Stimulated activated CD4-positive, alpha-beta T cell treated with anti-CD3 and anti-CD28 coated beads, Interleukin-4, amount 100 ng/mL, for 48 hours (primary cell): ENCODE data around the gene ALK.

Experiments used
- DNase-seq, 2 donors: peaks; one replicate each; pipeline ENCODE4 v3.0.0-alpha.2; 2020; ENCODE audit warnings: low read depth in 2 of 2

The ALK gene

DNA sequence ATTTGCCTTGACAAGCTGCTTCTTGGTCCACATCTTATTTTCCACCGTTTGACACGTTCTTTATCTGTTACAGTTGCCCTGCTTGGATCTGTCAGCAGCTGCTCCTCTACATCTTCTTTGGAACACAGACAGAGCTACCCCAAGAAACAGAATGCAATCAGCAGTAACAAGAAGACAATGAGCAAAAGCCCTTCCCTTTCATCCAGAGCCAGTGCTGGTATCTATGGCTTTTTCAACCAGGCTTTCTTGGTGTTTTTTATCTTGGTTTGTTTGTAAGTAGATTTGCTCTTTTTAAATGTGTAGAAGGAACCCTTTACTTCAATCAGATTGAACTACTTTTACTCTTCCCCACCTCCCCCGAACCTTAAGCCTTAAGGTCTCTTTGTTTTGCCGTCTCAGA lies 764.3 kb downstream of the ALK start:
- no peak for DNase-seq

DNA sequence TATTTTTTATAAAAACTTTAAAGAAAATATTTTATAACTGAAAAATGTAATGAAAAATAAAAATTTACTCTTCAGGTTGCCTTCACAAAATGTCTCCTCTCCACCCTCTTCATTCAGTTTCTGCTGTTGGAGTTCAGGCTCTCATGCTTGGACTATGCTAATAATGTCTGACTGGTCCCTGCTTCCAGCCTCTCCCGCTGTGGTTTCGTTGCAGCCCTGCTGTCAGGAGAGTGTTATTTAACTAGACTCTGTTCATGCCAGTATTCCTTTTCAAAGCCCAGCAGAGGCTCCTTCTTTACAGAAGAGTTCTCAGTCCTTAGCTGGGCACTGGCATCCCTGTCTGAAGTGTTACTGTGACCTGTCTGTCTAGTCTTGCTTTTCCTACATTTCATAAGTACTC lies 765.8 kb downstream of the ALK start:
- DNase-seq: no peak

DNA sequence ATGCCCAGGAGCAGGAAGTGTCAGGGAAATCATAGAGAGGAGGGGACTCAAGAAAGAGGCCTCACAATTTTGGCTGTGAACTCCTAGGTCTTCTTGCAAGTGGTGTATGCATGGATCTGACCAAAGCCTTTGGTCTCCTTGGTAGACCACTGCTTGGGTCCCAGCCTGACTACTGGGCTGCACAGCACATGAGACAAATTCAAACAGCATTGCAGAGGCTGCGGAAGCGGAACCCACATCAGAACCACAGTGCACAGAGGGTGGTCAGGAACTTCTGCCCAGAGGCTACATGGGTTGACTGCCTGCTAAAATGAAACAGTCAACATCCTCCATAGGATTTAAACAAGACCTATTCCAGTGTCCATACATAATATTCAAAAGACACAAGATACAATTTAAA lies 766.8 kb downstream of the ALK start:
- DNase-seq: no peak

DNA sequence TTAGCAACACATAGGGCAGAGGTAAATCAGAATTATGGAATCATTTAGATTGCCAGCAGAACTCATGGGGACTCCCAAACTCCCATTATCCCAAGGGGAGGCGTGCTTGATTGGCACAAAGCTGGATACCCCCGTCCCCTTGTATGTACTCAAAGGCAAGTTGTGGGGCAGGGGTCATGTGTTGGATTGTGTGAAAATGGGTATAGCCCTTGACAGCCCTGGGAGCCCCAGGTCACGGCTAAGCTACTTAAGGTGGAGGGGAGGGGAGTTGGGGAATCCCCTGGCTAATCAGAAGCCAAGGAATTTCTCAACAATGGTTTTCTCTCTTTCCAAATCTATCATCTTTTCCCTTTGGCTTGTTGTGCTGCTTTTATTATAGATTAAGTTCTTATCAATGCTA lies 773.4 kb downstream of the ALK start:
- no peak for DNase-seq

DNA sequence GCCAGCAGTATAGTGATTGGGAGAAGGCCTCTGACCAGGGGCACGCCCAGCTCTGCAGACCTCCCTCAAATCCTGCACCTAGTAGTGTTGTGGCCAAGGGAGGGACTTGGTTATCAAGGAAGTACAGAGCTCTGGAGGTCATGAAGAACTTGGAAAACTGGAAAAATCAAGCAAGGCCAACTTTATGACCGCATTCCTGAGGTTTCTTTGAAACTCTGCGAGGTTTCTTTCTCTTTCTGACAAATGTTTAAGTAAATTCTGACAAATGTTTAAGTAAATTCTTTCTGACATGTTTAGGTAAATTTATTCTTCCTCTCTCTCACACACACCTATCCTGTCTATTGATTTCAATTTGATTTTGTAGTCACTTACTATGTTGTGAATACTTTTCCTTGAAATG lies 775.2 kb downstream of the ALK start:
- no peak for DNase-seq

DNA sequence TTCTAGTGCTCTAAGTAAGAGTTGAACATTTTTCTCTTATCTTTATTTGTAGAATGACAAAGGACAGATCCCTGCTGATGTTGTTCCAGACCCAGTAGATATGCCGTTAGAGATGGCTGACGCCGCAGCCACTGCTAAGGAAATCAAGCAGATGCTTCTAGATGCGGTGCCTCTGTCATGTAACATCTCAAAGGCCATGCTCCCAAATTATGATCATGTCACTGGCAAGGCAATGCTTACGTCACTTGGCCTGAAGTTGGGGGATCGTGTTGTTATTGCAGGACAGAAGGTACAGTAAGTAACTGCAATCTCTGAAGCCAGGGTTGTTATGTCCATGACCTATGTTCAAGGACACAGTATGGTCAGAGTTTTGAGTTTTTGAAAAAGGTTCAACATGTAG lies 777.7 kb downstream of the ALK start:
- no peak for DNase-seq
